A549 treated with Mapracorat at 1 μM for 4 hours (cell line): Measurements from ENCODE around the gene SULT1C2. TPM values are rescaled to one million over a fixed set of nuclear protein-coding genes. Genes with fewer than 3 reads are reported as not detected.

ENCODE experiments used
- total RNA-seq: library from RNA; stranded (reverse); fragments of 200-300 nt; extraction: Qiagen RNA extraction; gene quantifications from 5 replicates; pipeline ENCODE4 v1.2.3, GENCODE V29; 2022

Gene SULT1C2
- 0.38 to 0.59 TPM (median 0.55 TPM) in 5 replicates for total RNA-seq

DNA sequence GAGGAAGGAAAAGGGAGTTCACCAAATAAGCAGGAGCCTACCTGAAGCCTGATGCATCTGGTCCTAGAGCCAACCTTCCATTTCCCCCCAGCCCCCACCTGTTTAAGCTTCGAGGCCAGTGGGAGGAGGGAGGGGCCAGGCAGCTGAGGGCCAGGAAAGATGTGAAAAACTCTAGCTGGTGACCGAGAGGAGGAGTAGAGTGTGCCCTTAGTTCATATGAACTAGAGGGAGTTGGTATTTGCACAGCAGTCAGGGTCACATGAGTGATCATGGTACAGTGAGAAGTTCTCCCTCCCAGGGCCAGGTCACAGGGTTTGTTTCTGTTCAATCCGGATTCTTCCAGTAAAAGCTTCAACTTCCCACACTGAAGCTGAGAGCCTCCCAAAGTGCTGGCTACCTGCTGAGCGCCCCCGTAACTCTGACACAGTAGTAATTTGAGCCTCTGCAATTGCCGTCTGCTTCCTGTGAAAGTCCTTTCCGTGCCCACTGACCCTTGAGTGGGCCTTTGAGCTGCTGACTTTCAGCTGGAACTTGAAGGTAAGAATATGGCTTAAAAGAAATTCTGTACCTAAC lies at the start of gene SULT1C2:
Gene SULT1C2, plus strand, starts transcription at position 362 of the 573 bp plus-strand sequence. CDS start 4,773 bp downstream, outside the sequence.

DNA sequence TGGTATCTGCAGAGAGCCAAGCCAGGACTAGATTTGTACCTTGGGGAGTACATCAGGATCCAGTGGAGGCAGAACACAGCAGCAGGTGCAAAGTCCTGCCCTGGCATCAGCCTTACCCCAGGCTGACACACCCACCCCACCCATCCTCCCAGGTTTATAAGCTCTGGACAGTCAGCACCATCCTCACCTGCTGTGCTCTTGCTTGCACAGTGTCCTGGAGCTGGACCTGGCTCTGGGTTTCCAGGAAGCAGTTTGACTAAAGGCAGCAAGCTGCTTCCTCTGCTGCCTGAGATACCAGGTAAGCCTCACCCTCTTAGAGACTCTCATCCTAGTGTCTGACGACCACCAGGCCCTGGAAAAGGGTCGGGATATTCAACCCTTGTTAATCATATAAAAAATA lies 48.9 kb upstream of the SULT1C2 start, which contains the start of gene SULT1C3:
Gene SULT1C3, plus strand, starts transcription at position 183 of the 400 bp plus-strand sequence. CDS start 7,227 bp downstream, outside the sequence.

Other genes starting within 250 kb of the SULT1C2 start
- gene SULT1C3, start 48.9 kb upstream of the SULT1C2 start, total RNA-seq = not detected in 5 replicates
- not detected in 5 replicates for gene SULT1C4, start 89.1 kb downstream of the SULT1C2 start, total RNA-seq
- gene GCC2, start 160.3 kb downstream of the SULT1C2 start, total RNA-seq = 10.5 to 17.3 TPM (median 15.1 TPM) in 5 replicates
- 35.7 to 70.0 TPM (median 56.7 TPM) in 5 replicates for gene LIMS1, start 245.6 kb downstream of the SULT1C2 start, total RNA-seq